GM12875 (cell line): ENCODE results near the gene MRPL1.

Experiments used
- H3K4me3 ChIP-seq: one replicate; pipeline ENCODE4 v1.5.1; 2011; ENCODE audit warnings: low read depth, low read length, control low read depth
- TF ChIP-seq, protein P1 (sequence below): IDR thresholded peaks from 2 replicates; pipeline ENCODE4 v1.5.1; 2011; ENCODE audit warnings: low read depth, mild to moderate bottlenecking, control low read depth, inconsistent platforms, low read length, moderate library complexity, borderline replicate concordance; ENCODE audit not compliant: insufficient read depth

Gene MRPL1

DNA sequence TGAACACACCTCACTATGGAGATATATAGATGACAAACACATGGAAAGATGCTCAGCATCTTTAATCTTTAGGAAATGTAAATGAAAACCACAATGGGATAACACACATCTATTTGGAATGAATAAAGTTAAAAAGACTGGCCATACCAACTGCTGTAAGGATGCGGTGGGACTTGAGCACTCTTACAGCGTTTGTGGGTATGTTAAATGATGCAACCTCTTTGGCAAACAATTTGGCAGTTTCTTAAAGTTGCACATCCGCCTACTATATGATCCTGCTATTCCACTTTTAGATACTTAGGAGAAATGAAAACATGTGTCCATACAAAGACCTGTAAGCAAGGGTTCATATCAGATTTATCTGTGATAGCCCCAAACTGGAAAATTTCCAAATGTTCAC is 50.7 kb downstream of the MRPL1 start:
- TF ChIP-seq, protein P1, sequence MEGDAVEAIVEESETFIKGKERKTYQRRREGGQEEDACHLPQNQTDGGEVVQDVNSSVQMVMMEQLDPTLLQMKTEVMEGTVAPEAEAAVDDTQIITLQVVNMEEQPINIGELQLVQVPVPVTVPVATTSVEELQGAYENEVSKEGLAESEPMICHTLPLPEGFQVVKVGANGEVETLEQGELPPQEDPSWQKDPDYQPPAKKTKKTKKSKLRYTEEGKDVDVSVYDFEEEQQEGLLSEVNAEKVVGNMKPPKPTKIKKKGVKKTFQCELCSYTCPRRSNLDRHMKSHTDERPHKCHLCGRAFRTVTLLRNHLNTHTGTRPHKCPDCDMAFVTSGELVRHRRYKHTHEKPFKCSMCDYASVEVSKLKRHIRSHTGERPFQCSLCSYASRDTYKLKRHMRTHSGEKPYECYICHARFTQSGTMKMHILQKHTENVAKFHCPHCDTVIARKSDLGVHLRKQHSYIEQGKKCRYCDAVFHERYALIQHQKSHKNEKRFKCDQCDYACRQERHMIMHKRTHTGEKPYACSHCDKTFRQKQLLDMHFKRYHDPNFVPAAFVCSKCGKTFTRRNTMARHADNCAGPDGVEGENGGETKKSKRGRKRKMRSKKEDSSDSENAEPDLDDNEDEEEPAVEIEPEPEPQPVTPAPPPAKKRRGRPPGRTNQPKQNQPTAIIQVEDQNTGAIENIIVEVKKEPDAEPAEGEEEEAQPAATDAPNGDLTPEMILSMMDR, result no peak
- no peak overlapping the region for H3K4me3 ChIP-seq

DNA sequence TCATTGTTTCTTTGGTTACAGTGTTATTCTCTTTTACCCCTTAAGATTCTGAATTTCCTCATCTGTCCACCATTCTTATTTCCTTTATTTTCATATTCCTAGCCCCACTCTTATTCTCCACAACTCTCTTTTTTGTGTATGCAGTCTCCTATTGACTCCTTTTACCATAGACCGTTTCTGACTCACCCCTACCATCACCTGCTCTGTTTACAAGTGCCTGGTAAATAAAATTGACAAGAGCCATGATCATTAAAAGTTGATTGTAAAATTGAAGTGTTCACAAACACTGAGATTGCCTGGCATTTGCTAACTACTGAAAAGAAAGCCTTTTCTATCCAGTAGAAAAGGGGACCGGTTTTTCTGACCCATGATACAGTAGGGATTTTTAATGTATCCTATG is 54.4 kb downstream of the MRPL1 start:
- TF ChIP-seq, protein P1, result no peak
- no peak overlapping the region for H3K4me3 ChIP-seq

DNA sequence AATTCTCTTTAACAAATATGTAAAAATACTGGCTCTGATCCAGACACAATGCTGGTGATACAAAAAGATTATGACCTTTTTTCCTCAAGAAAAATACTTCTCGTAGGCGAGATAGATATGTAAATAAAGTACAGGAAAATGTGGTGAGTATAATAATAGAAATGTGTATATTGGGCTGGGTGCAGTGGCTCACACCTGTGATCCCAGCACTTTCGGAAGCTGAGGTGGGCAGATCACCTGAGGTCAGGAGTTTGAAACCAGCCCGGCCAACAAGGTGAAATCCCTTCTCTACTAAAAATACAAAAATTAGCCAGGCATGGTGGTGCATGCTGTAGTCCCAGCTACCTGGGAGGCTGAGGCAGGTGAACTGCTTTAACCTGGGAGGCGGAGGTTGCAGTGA is 55.0 kb downstream of the MRPL1 start:
- H3K4me3 ChIP-seq, result no peak overlapping the region
- TF ChIP-seq, protein P1, result no peak

DNA sequence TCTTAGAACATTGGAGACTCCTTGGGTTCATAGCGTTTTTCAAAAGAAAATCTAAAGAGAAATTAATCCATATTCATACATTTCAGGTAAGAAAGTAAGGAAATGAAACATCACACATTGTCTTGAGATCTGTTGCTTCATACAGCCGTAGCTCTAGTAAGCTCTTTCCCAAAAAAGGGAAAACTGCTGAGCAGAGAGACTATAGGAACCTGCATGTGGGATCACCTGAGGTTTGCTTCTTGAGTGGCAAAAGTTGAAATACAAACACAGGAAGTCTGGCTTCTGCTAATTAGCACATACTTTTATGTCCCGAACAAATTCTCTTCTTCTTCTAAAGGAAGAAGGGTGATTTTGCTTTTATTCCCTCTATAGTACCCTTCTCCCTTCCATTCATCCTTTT is 57.7 kb downstream of the MRPL1 start:
- no peak overlapping the region for H3K4me3 ChIP-seq
- TF ChIP-seq, protein P1, result no peak

DNA sequence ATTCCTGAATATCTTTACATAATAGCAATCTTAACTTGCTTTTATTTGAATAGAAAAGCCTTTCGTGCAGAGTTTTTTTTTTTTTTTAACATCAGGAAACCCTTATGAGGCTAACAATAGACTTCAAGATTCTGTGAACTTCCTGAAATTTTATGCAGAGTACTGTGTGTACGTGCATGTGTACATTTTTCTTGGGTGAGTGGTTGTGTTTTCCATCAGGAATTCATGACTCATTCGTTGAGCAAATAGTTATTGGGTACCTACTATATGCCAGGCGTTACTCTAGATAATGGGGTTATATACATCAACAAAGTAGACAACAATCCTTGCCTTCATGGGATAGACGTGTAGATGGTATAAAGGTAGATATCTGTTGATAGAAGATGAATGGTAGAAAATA is 59.1 kb downstream of the MRPL1 start:
- no peak overlapping the region for H3K4me3 ChIP-seq
- TF ChIP-seq, protein P1, result no peak

DNA sequence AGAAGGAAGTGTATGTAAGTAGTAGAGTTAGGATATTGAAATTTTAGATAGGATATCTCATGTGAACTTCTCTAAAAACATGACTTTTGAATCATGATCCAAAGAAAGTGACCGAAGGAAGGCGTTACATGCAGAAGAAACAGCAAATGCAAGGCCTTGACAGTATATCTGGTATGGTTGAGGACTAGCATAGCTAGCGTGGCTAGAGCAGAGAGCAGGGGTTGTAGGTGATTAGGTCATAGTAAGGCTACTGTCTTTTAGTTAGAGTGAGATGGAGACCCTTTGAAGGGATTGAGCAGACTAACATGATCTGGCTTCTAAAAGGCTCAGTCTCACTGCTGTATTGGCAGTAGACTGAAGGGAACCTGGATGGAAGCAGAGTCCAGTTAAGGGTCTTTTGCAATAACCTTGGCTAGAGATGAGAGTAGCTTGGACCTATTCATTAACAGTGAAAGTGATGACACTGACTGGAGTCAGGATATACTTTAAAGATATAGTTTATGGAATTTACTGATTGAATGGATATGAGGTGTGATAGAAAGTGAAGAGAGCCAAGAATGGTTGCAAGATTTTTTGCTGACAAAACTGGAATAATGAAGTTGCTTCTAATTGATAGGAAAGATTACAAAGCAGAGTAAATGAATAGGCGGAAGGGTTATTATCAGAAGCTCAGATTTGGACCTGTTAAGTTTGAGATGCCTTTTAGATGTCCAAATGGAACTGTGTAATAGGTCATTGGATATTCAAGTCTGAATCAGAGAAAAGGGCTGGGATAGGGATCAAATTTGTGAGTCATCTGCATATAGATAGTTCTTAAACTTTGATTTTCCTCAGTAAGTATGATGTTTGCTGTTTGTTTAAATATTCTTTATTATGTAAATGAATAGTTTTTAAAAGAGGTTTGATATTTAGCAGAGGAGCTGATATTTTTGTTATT is 59.8 kb downstream of the MRPL1 start:
- TF ChIP-seq, protein P1, result no peak
- H3K4me3 ChIP-seq, result no peak overlapping the region
